Parathyroid adenoma (tissue), 2 donors: ENCODE results near the gene TREM1.

Source experiments
- H2AFZ ChIP-seq: fragments of 300-600 bp; sonication (generic); one replicate; pipeline ENCODE4 v1.7.0; 2017; ENCODE audit warnings: antibody characterized with exemption, mild to moderate bottlenecking
- H3K27ac ChIP-seq: fragments of 300-600 bp; sonication (generic); one replicate; pipeline ENCODE4 v1.7.0; 2017
- H3K27me3 ChIP-seq: fragments of 300-600 bp; sonication (generic); one replicate; pipeline ENCODE4 v1.7.0; 2017; ENCODE audit warnings: low read length; ENCODE audit not compliant: control insufficient read depth, insufficient read depth
- H3K36me3 ChIP-seq: fragments of 300-600 bp; sonication (generic); one replicate; pipeline ENCODE4 v1.7.0; 2017; ENCODE audit warnings: low read length; ENCODE audit not compliant: control insufficient read depth, insufficient read depth
- H3K4me1 ChIP-seq: fragments of 300-600 bp; sonication (generic); one replicate; pipeline ENCODE4 v1.7.0; 2017; ENCODE audit warnings: control low read depth
- H3K4me2 ChIP-seq: fragments of 300-600 bp; sonication (generic); one replicate; pipeline ENCODE4 v1.7.0; 2017; ENCODE audit warnings: low read length
- H3K4me3 ChIP-seq: fragments of 300-600 bp; sonication (generic); one replicate; pipeline ENCODE4 v1.7.0; 2017; ENCODE audit warnings: low read depth, low read length
- H3K79me2 ChIP-seq: fragments of 300-600 bp; sonication (generic); one replicate; pipeline ENCODE4 v1.7.0; 2017; ENCODE audit warnings: control low read depth
- H3K9ac ChIP-seq: fragments of 300-600 bp; sonication (generic); one replicate; pipeline ENCODE4 v1.7.0; 2017; ENCODE audit warnings: mild to moderate bottlenecking
- H3K9me3 ChIP-seq: fragments of 300-600 bp; sonication (generic); one replicate; pipeline ENCODE4 v1.7.0; 2017; ENCODE audit warnings: low read length; ENCODE audit not compliant: control insufficient read depth
- TF ChIP-seq, protein P1 (sequence below): fragments of 300-600 bp; sonication (generic); IDR thresholded peaks from one replicate; pipeline ENCODE4 v1.7.0; 2017; ENCODE audit warnings: antibody characterized with exemption, mild to moderate bottlenecking
- donor health status: primary hyperparathyroidism.

Gene TREM1

DNA sequence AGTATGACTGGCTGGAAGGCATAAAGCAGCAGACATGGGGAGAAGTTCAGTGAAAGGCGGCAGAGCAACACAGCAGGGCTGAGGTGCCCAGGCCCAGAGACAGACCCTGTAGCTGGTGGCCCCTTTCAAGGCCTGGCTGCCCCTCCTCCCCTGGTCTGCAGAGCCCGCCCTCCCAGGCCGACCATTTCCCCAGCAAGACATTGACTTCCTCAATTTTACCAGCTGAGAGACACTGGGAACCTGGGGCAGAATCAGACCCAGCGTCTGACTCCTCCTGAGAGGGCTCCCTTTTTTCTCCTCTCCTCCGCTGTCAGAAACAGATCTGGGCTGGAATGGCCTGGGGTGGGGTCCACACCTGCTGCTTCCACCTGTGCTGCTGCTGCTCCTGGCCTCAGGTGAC lies 58.4 kb downstream of the TREM1 start, which contains the start of gene TREML4:
Gene TREML4, plus strand, starts transcription at position 254 of the 400 bp plus-strand sequence. Its CDS starts 79 bp downstream, at position 333.
- Histone ChIP-seq H2AFZ (no peak within 1 kb of the TSS), H3K4me1 (no peaks in the 10 kb centered on the region), H3K27me3 (no peaks in the 10 kb centered on the region), H3K4me3 (no peak within 1 kb of the TSS), H3K9ac (no peak within 1 kb of the TSS), H3K79me2 (no peaks in the 10 kb centered on the region), H3K4me2 (no peak within 1 kb of the TSS), H3K9me3 (no peaks in the 10 kb centered on the region), H3K27ac (no peak within 1 kb of the TSS), H3K36me3 (no peaks in the 10 kb centered on the region)
- TF ChIP-seq, protein P1, sequence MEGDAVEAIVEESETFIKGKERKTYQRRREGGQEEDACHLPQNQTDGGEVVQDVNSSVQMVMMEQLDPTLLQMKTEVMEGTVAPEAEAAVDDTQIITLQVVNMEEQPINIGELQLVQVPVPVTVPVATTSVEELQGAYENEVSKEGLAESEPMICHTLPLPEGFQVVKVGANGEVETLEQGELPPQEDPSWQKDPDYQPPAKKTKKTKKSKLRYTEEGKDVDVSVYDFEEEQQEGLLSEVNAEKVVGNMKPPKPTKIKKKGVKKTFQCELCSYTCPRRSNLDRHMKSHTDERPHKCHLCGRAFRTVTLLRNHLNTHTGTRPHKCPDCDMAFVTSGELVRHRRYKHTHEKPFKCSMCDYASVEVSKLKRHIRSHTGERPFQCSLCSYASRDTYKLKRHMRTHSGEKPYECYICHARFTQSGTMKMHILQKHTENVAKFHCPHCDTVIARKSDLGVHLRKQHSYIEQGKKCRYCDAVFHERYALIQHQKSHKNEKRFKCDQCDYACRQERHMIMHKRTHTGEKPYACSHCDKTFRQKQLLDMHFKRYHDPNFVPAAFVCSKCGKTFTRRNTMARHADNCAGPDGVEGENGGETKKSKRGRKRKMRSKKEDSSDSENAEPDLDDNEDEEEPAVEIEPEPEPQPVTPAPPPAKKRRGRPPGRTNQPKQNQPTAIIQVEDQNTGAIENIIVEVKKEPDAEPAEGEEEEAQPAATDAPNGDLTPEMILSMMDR: no peak

DNA sequence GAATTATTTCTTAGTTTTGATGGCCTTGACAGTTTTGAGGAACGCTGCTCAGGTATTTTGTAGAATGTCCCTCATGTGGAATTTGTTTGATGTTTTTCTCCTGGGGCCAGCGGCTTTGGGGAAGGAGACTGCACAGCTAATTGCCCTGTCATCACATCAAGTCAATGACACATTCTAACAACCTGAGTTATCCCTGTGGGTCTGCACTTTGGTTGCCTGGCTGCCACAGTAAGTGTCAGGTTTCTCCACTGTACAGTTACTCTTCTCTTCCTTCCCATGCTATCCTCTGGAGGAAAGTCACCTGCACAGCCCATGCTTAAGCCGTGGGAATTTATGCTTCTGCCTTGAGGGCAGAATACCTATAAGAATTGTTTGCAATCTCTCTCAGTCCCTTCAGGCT lies 59.7 kb downstream of the TREM1 start:
- Histone ChIP-seq H3K9me3 (no peaks in the 10 kb centered on the region), H3K4me1 (no peaks in the 10 kb centered on the region), H3K4me3 (no peak overlapping the region)

DNA sequence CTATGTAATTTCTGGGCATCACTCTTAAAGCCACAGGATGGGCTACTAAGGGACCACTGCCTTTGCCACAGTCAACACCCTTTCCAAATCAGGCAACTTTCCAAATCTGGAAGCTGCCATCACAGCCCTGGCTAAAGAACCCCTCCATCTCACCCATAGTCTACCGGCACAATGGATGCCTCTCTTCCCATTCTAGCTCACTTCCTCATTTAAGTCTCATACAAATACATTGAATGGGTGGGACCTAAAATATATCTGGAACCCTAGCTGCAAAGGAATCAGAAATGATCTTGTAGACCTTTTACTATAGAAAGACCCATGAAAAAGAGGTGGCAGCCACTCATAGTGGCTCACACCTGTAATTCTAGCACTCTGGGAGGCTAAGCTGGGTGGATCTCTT lies 61.7 kb downstream of the TREM1 start:
- Histone ChIP-seq H3K9me3 (no peaks in the 10 kb centered on the region), H3K4me2 (no peak overlapping the region), H3K9ac (no peak overlapping the region), H3K4me3 (no peak overlapping the region), H3K79me2 (no peaks in the 10 kb centered on the region), H2AFZ (no peak overlapping the region), H3K36me3 (no peaks in the 10 kb centered on the region), H3K27ac (no peak overlapping the region), H3K27me3 (no peaks in the 10 kb centered on the region), H3K4me1 (no peaks in the 10 kb centered on the region)
- TF ChIP-seq, protein P1: no peak

More for the DNA sequence above, 59.7 kb downstream of the TREM1 start:
- H3K9ac ChIP-seq: no peak overlapping the region
- no peak overlapping the region for H3K4me2 ChIP-seq
- no peak overlapping the region for H3K27ac ChIP-seq
- no peaks in the 10 kb centered on the region for H3K79me2 ChIP-seq
- no peaks in the 10 kb centered on the region for H3K27me3 ChIP-seq
- no peak overlapping the region for H2AFZ ChIP-seq
- TF ChIP-seq, protein P1: no peak
- H3K36me3 ChIP-seq: no peaks in the 10 kb centered on the region
